SK-MEL-5 (cell line): ENCODE results near the gene ANO3. TPM values are rescaled to one million over a fixed set of nuclear protein-coding genes. Genes with fewer than 3 reads are reported as not detected.
"Not testable (repeated sequence)": the region's sequence is repeated elsewhere in the genome, so short reads cannot be mapped to it uniquely, and the experiment has no call there.

Experiments used
- DNase-seq: peaks from one replicate; pipeline ENCODE4 v3.0.0-alpha.2; 2016; ENCODE audit warnings: low read depth, low spot score
- in situ Hi-C: cut with HindIII; loops from 2 replicates; pipeline ENCODE4 v1.10.0; 2016; ENCODE audit warnings: low sequenced_read_pairs, high pct_unique_total_duplicates, low pct_unique_long_range_greater_than_20kb
- total RNA-seq: library from RNA; depleted of rRNA; stranded (reverse); fragments of >200 nt; shearing (Covaris generic); gene quantifications from 2 replicates; pipeline ENCODE4 v1.2.3, GENCODE V29; 2014

The ANO3 gene
- total RNA-seq, 1 experiment from 2014 or later: 1.5 TPM

- in situ Hi-C loops, DNase-seq: not testable (repeated sequence)
Observed at GRCh38 chr11:26643314-26643713, 311.4 kb downstream of the ANO3 start.

DNA sequence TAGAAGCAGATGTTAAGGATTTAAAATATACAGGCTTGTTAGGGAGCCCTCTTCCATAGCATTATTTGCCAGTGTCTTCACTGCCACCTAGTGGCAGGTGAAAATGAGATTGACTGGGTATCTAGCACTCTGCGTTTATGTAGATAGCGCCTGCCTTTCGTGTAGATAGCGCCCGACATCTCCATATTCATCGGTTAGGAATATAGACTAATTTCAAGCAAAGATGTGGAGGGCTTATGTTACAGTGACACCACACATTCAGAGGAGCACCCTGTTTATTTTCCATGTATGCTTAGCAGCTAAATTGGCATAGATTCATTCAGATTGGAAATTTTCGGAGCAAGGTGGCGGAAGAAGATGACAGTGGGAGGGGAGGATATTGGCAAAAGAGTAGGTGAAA, 318.0 kb downstream of the ANO3 start:
- peak; percentile 85 for DNase-seq
- in situ Hi-C loops: no loop called here

GRCh38 chr11:26651916-26652315, 320.0 kb downstream of the ANO3 start:
- in situ Hi-C loops: no loop called here
- DNase-seq: no peak

DNA sequence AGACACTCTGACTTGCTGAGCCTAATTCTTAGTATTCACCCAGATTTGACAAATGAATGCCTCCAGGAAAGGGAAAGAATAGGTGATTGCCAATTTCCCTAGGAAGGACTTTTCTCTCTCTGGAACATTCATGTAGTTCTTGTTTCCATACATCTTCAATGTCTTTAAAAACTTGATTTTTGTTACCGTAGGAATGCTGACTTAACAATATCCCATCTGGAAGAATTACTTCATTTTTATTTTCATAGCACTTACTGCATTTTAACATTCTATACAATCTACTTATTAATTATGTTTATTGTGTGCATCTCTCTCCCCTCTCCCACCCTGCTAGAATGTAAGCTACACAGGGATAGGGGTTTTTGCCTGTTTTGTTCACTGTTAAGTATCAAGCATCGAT, 323.4 kb downstream of the ANO3 start:
- no peak for DNase-seq
- in situ Hi-C loops: no loop called here

- in situ Hi-C loops: no loop called here
- no peak for DNase-seq
Observed at GRCh38 chr11:26662916-26663315, 331.0 kb downstream of the ANO3 start.

DNA sequence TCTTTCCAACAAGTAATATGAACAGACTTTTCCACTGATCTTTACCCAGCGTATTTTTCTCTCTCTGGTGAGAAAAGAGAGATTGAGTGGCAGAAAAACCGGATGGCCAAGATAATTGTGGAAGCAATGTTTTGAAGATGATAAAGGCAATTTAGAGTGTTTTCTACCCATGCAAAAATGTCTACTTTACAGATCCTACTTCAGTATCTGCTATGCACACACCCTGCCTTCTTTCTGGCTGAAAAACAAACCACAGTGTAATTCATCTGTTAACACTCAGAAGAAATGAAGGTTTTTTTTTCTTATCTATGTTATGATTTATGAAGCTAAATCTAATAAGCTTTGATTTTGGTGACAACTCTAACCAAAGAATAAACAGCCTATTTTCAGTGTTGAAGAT, 333.1 kb downstream of the ANO3 start:
- DNase-seq: no peak
- in situ Hi-C loops: no loop called here

DNA sequence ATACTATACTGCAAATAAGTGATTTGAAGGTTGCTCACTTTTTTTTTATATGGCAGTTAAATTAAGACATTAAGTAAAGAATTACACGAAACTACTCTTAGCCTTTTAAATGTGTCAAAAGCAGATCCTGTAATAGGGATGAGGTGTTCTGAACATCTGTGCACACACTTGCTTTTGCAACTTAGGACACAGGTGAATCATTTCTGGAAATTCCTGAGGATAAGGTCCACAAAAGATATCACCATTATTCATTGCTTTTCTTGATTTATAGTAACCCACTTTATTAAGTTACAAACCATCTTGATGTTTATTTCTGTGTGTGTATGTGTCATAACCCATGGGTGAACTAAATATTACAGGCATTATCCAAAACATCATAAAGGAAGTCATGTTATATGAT, 334.0 kb downstream of the ANO3 start:
- no peak for DNase-seq
- in situ Hi-C loops: no loop called here

DNA sequence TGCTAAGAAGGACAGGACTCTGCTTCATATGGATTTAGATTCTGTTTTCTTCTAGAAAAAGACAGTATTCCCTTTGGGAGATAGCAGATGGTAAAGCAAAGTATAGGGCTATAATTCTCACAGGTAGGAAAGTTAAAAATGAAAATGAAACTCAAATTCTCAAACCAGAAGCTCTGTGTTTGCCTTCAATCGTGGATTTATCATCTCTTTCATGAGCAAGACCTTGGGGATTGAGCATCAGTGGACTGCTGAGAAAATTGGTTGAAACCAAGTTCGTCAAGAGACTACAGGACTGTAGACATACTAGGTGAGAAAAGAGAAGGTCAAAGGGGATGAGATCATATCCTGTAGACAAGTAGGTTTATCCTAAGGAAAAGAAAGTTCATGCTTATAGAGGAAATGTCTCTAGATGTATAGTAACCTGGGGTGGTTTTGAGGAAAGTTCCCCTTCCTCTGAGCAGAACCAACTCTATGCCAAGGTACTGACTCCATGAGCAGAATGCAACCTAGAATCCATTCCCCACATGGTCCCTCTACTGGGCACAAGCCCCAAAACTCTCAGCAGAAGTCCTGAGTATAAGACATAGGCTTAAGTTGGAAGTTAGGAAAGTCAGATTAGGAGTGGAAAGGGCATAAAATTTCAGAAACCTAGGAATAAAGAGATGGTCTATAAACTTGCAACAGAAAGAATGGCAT, 343.5 kb downstream of the ANO3 start:
- no peak for DNase-seq
- in situ Hi-C loops: no loop called here

DNA sequence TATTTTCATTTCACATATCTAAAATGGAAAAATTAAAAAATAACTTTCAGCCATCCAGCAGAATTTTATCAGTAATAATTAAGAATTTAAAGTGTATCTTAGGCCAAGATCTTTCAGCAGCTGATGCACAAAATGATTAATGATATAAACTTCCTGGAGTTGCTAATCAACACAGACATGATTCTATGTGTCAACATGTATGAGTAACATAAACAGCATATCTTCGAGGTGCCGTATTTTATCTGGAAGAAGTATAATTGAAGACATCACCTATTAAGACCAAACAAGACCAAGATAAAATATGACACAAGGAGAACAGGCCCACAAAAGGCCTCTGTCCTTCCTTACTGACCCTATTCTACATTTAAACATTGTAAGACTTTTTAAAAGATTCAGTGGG, 344.7 kb downstream of the ANO3 start:
- in situ Hi-C loops: no loop called here
- DNase-seq: no peak

GRCh38 chr11:26677566-26677965, 345.6 kb downstream of the ANO3 start:
- in situ Hi-C loops: no loop called here
- no peak for DNase-seq

- no peak for DNase-seq
- in situ Hi-C loops: no loop called here
Observed at GRCh38 chr11:26687351-26687750, 355.4 kb downstream of the ANO3 start.

DNA sequence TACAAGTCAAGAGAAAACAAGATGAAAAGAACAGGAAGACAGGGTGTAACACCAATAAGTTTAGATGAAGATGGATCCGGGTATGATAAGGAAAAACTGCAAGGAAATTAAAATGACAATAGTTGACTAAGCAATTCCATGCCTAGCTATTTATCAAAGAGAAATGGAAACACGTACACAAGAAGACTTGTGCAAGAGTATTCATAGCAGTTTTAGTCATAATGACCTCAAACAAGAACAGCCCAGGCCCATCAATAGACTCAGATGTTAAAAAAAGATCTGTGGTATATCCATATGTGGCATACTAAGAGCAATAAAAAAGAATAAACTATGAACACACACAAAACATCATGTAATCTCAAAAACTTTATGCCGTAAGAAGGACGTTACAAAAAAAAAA, 356.8 kb downstream of the ANO3 start:
- in situ Hi-C loops: no loop called here

DNA sequence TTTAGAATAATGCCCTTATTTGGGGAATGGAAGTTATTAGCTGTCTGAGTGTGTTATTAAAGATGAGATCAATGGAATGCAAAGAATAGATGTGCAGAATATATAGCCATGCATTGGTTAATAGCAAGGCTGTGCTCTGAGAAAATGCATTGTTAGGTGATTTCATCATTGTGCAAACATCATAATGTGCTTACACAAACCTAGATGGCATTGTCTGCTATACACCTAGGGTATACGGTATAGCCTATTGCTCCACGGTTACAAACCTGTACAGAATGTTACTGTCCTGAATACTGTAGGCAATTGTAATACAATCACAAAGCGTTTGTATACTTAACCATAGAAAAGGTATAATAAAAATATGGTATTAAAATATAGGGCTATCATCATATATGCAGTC, 364.4 kb downstream of the ANO3 start:
- DNase-seq: no peak
- in situ Hi-C loops: no loop called here

More for the DNA sequence above, 356.8 kb downstream of the ANO3 start:
- no peak for DNase-seq

GRCh38 chr11:26698224-26698623, 366.3 kb downstream of the ANO3 start:
- in situ Hi-C loops: no loop called here
- DNase-seq: no peak

GRCh38 chr11:26700574-26701235, 368.8 kb downstream of the ANO3 start:
- in situ Hi-C loops: no loop called here
- DNase-seq: no peak

GRCh38 chr11:26702406-26702805, 370.5 kb downstream of the ANO3 start:
- no peak for DNase-seq
- in situ Hi-C loops: no loop called here

DNA sequence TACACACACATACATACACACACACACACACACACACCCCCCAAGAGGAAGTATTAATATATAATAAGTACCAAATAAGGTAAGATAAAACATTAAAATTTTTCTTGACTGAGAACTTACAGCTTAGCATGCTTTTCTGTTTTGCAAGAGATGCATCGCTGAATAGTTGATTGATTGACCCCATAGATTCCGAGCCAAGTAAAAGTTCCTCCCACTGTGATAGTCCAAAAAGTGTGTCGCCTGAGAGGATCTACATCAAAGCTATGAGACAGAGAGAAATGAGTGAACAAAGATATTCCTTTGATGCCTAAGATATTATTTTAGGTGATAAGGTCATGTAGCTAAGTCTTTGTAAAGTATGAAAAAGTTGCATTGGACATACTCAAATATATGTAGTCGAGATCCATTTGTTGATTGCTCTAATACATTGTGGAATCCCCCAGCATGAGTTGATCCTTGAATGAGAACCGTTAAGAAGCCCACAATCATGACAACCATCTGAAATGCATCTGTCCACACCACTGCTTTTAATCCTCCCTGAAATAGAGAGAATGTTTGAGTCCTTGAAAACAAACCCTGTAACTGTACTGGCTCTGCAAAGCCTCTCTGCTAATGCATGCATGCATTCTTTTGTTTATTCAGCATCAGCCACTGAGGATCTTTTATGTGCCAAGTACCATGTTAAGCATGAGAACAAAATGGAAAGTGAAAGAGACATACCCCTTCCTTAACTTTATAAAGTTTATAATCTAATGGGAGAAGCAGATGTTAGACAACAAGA, 371.7 kb downstream of the ANO3 start:
- in situ Hi-C loops: no loop called here
- no peak for DNase-seq

GRCh38 chr11:26704249-26704648, 372.3 kb downstream of the ANO3 start:
- in situ Hi-C loops: no loop called here
- DNase-seq: no peak

DNA sequence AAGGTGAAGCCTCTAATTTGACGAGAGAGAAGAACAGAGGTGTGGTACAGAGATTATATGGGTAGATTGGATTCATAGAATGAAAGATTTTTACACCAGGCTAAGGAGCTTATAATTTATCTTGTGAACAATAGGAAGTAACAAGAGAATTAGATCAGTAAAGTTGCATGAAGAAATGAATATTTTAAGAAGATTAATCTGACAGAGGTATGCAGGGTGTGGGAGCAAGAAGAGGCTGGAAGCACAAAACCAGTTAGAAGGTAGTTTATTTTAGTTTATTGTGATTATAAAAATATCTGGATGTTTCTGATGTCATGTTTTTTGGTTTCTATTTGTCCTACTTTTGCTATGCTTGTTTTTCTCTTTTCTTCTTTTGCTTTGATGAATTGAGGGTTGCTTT, 374.3 kb downstream of the ANO3 start:
- in situ Hi-C loops: no loop called here
- no peak for DNase-seq
